BE2C (cell line): ENCODE results near the gene SIRT7.

Source experiments
- DNase-seq: peaks from one replicate; pipeline ENCODE4 v3.0.0-alpha.2; 2020
- H3K27me3 ChIP-seq: fragments of 250-450 bp; sonication (Bioruptor Pico); 2 replicates; pipeline ENCODE4 v1.5.1; 2020; ENCODE audit warnings: mild to moderate bottlenecking
- H3K36me3 ChIP-seq: fragments of 250-450 bp; sonication (Bioruptor Pico); 2 replicates; pipeline ENCODE4 v1.5.1; 2020; ENCODE audit warnings: mild to moderate bottlenecking
- H3K4me1 ChIP-seq: fragments of 250-450 bp; sonication (Bioruptor Pico); 2 replicates; pipeline ENCODE4 v1.5.1; 2020
- H3K4me3 ChIP-seq: 2 replicates; pipeline ENCODE4 v1.5.1; 2011; ENCODE audit warnings: low read depth, low read length
- H3K9me3 ChIP-seq: fragments of 250-450 bp; sonication (Bioruptor Pico); 2 replicates; pipeline ENCODE4 v1.5.1; 2020
- CTCF ChIP-seq: IDR thresholded peaks from 2 replicates; pipeline ENCODE4 v1.5.1; 2012; ENCODE audit warnings: mild to moderate bottlenecking, low read depth, low read length

SIRT7 gene

GRCh38 chr17:81952792-81953228 is 34.8 kb upstream of the SIRT7 start:
- no peak for TF ChIP-seq CTCF
- H3K4me1 ChIP-seq = peaks cover 7% of the 10 kb centered on the region
- no peaks in the 10 kb centered on the region for H3K9me3 ChIP-seq
- H3K27me3 ChIP-seq = no peaks in the 10 kb centered on the region
- peak; percentile 10 for DNase-seq
- no peaks in the 10 kb centered on the region for H3K36me3 ChIP-seq
- no peak overlapping the region for H3K4me3 ChIP-seq

- Histone ChIP-seq H3K9me3 (no peaks in the 10 kb centered on the region), H3K27me3 (no peaks in the 10 kb centered on the region), H3K4me1 (peaks cover 5% of the 10 kb centered on the region; the same call in 1 of the 2 replicates), H3K4me3 (no peak overlapping the region), H3K36me3 (no peaks in the 10 kb centered on the region)
- no peak for DNase-seq
- TF ChIP-seq CTCF = no peak
Observed at GRCh38 chr17:81951785-81952684, 34.1 kb upstream of the SIRT7 start.

GRCh38 chr17:81950501-81950900 is 32.5 kb upstream of the SIRT7 start:
- no peak overlapping the region for H3K4me3 ChIP-seq
- no peaks in the 10 kb centered on the region for H3K4me1 ChIP-seq
- H3K36me3 ChIP-seq = no peaks in the 10 kb centered on the region
- no peaks in the 10 kb centered on the region for H3K27me3 ChIP-seq
- DNase-seq = no peak
- no peak for TF ChIP-seq CTCF
- H3K9me3 ChIP-seq = no peaks in the 10 kb centered on the region

- H3K27me3 ChIP-seq = no peaks in the 10 kb centered on the region
- no peaks in the 10 kb centered on the region for H3K9me3 ChIP-seq
- H3K36me3 ChIP-seq = no peaks in the 10 kb centered on the region
- peak; percentile 41 for DNase-seq
- H3K4me1 ChIP-seq = no peaks in the 10 kb centered on the region
- TF ChIP-seq CTCF = no peak
- no peak overlapping the region for H3K4me3 ChIP-seq
Observed at GRCh38 chr17:81948635-81949378, 30.8 kb upstream of the SIRT7 start.

- no peak for DNase-seq
- no peaks in the 10 kb centered on the region for H3K9me3 ChIP-seq
- no peak for TF ChIP-seq CTCF
- no peak within 1 kb of the TSS for H3K4me3 ChIP-seq
- H3K36me3 ChIP-seq = no peaks in the 10 kb centered on the region
- no peaks in the 10 kb centered on the region for H3K27me3 ChIP-seq
- H3K4me1 ChIP-seq = no peaks in the 10 kb centered on the region
Observed at GRCh38 chr17:81947189-81947588, 29.2 kb upstream of the SIRT7 start, which contains the start of gene MYADML2. TSS of gene MYADML2 (minus strand) at chr17:81947233. CDS start at chr17:81941741, 5,492 bp downstream.
